Vagina (tissue), 2 donors: ENCODE results near the gene IL37. TPM values are rescaled to one million over a fixed set of nuclear protein-coding genes. Genes with fewer than 3 reads are reported as not detected.
"Not testable (repeated sequence)": the region's sequence is repeated elsewhere in the genome, so short reads cannot be mapped to it uniquely, and the experiment has no call there.

Experiments
- DNase-seq, 2 donors: peaks; one replicate each; pipeline ENCODE4 v3.0.0-alpha.2; 2017; ENCODE audit errors: extremely low spot score in 2 of 2
- H3K27ac ChIP-seq: fragments of 200-600 bp; sonication (generic); one replicate; pipeline ENCODE4 v1.5.1; 2019
- H3K27me3 ChIP-seq: fragments of 200-600 bp; sonication (generic); one replicate; pipeline ENCODE4 v1.5.1; 2019
- H3K36me3 ChIP-seq, 2 donors: fragments of 200-600 bp; sonication (generic); one replicate each; pipeline ENCODE4 v1.5.1; 2017 to 2019
- H3K4me1 ChIP-seq: fragments of 200-600 bp; sonication (generic); one replicate; pipeline ENCODE4 v1.5.1; 2019
- H3K4me3 ChIP-seq, 2 donors: fragments of 200-600 bp; sonication (generic); 1 replicate in 1 of 2; 2 replicates in 1 of 2; pipeline ENCODE4 v1.5.1; 2016 to 2019
- H3K9me3 ChIP-seq: fragments of 200-600 bp; sonication (generic); one replicate; pipeline ENCODE4 v1.5.1; 2019
- CTCF ChIP-seq, 3 experiments: fragments of 450-650 bp in 2 of 3; fragments of 200-600 bp in 1 of 3; sonication (generic) in 1 of 3; IDR thresholded peaks; one replicate each; pipeline ENCODE4 v1.5.1; 2017 to 2019; ENCODE audit warnings: antibody characterized with exemption in 3 of 3, mild to moderate bottlenecking in 2 of 3, moderate library complexity in 2 of 3
- POLR2A ChIP-seq, 2 donors: fragments of 450-650 bp; IDR thresholded peaks; one replicate each; pipeline ENCODE4 v1.6.1; 2017; ENCODE audit warnings: antibody characterized with exemption in 2 of 2, mild to moderate bottlenecking in 2 of 2, moderate library complexity in 2 of 2
- POLR2AphosphoS5 ChIP-seq, 2 donors: sonication (generic); formaldehyde crosslinking; IDR thresholded peaks; one replicate each; pipeline ENCODE4 v1.9.0; 2017; ENCODE audit warnings: antibody characterized with exemption in 2 of 2, mild to moderate bottlenecking in 2 of 2, low read depth in 1 of 2; ENCODE audit not compliant: insufficient read depth in 1 of 2
- intact Hi-C: fragments of 100-400 bp; cut with DNase I; formaldehyde crosslinking; loops from one replicate; pipeline ENCODE4 v1.15.1; 2023
- total RNA-seq: library from RNA; depleted of rRNA; stranded (reverse); fragments of >200 nt; gene quantifications from one replicate; pipeline ENCODE4 v1.2.3, GENCODE V29; 2016

The IL37 gene
- total RNA-seq, 1 donor from 2014 or later = not detected

- intact Hi-C loops = no loop called here
- no peak overlapping the region for H3K27ac ChIP-seq
Observed at GRCh38 chr2:112889976-112890375, 21.0 kb upstream of the IL37 start.

GRCh38 chr2:112891385-112891831, 19.6 kb upstream of the IL37 start:
- no peaks in the 10 kb centered on the region for H3K9me3 ChIP-seq
- no peaks in the 10 kb centered on the region for H3K27me3 ChIP-seq
- no peak overlapping the region for H3K4me3 ChIP-seq
- no peaks in the 10 kb centered on the region for H3K36me3 ChIP-seq
- TF ChIP-seq POLR2AphosphoS5 (IDR thresholded peaks at IDR 0.05; ENCODE audit: insufficient read depth in 1 of 2, low read depth in 1 of 2) = no peak
- no peak for TF ChIP-seq POLR2A (IDR thresholded peaks at IDR 0.05)
- TF ChIP-seq CTCF (IDR thresholded peaks at IDR 0.05) = no peak
- intact Hi-C loops = no loop called here
- no peak overlapping the region for H3K27ac ChIP-seq
- no peaks in the 10 kb centered on the region for H3K4me1 ChIP-seq
- DNase-seq = peak in 1 of 2 donors; percentile 52

More at GRCh38 chr2:112889976-112890375, 21.0 kb upstream of the IL37 start:
- Histone ChIP-seq H3K4me3 (no peak overlapping the region), H3K4me1 (no peaks in the 10 kb centered on the region), H3K9me3 (no peaks in the 10 kb centered on the region), H3K27me3 (no peaks in the 10 kb centered on the region), H3K36me3 (no peaks in the 10 kb centered on the region)
- no peak for DNase-seq
- no peak for TF ChIP-seq CTCF (IDR thresholded peaks at IDR 0.05)
- TF ChIP-seq POLR2A (IDR thresholded peaks at IDR 0.05) = no peak
- TF ChIP-seq POLR2AphosphoS5 (IDR thresholded peaks at IDR 0.05; ENCODE audit: insufficient read depth in 1 of 2, low read depth in 1 of 2) = no peak

- Histone ChIP-seq H3K27me3 (no peaks in the 10 kb centered on the region), H3K4me3 (no peak overlapping the region), H3K4me1 (no peaks in the 10 kb centered on the region), H3K9me3 (no peaks in the 10 kb centered on the region), H3K36me3 (no peaks in the 10 kb centered on the region), H3K27ac (no peak overlapping the region)
- TF ChIP-seq POLR2AphosphoS5 (IDR thresholded peaks at IDR 0.05; ENCODE audit: insufficient read depth in 1 of 2, low read depth in 1 of 2) (no peak), POLR2A (IDR thresholded peaks at IDR 0.05) (no peak), CTCF (IDR thresholded peaks at IDR 0.05) (no peak)
- intact Hi-C loops = no loop called here
- DNase-seq = peak in 1 of 2 donors; percentile 49
Observed at GRCh38 chr2:112893752-112894151, 17.2 kb upstream of the IL37 start.

GRCh38 chr2:112896909-112897623, 13.9 kb upstream of the IL37 start:
- Histone ChIP-seq H3K27ac (no peak overlapping the region), H3K27me3 (no peaks in the 10 kb centered on the region), H3K9me3 (no peaks in the 10 kb centered on the region), H3K4me1 (no peaks in the 10 kb centered on the region), H3K36me3 (no peaks in the 10 kb centered on the region), H3K4me3 (no peak overlapping the region)
- TF ChIP-seq POLR2AphosphoS5 (IDR thresholded peaks at IDR 0.05; ENCODE audit: insufficient read depth in 1 of 2, low read depth in 1 of 2) (no peak), POLR2A (IDR thresholded peaks at IDR 0.05) (no peak), CTCF (IDR thresholded peaks at IDR 0.05) (no peak)
- intact Hi-C loops = no loop called here
- DNase-seq = peak in 1 of 2 donors; percentile 16

GRCh38 chr2:112897624-112897978, 13.4 kb upstream of the IL37 start:
- Histone ChIP-seq H3K4me3 (no peak overlapping the region), H3K36me3 (no peaks in the 10 kb centered on the region), H3K27ac (no peak overlapping the region), H3K9me3 (no peaks in the 10 kb centered on the region), H3K27me3 (no peaks in the 10 kb centered on the region), H3K4me1 (no peaks in the 10 kb centered on the region)
- intact Hi-C loops = no loop called here
- no peak for TF ChIP-seq CTCF (IDR thresholded peaks at IDR 0.05)
- TF ChIP-seq POLR2AphosphoS5 (IDR thresholded peaks at IDR 0.05; ENCODE audit: insufficient read depth in 1 of 2, low read depth in 1 of 2) = no peak
- no peak for TF ChIP-seq POLR2A (IDR thresholded peaks at IDR 0.05)
- peak in 1 of 2 donors; percentile 8 for DNase-seq

- not testable (repeated sequence) for H3K36me3 ChIP-seq, DNase-seq
Observed at GRCh38 chr2:112901431-112902065, 9.4 kb upstream of the IL37 start.

More at GRCh38 chr2:112901431-112902065, 9.4 kb upstream of the IL37 start:
- H3K4me3 ChIP-seq, H3K4me1 ChIP-seq, intact Hi-C loops, H3K9me3 ChIP-seq, H3K27ac ChIP-seq, H3K27me3 ChIP-seq: not testable (repeated sequence)
